Measurements from ENCODE around the gene PARP6.

PARP6 gene

DNA sequence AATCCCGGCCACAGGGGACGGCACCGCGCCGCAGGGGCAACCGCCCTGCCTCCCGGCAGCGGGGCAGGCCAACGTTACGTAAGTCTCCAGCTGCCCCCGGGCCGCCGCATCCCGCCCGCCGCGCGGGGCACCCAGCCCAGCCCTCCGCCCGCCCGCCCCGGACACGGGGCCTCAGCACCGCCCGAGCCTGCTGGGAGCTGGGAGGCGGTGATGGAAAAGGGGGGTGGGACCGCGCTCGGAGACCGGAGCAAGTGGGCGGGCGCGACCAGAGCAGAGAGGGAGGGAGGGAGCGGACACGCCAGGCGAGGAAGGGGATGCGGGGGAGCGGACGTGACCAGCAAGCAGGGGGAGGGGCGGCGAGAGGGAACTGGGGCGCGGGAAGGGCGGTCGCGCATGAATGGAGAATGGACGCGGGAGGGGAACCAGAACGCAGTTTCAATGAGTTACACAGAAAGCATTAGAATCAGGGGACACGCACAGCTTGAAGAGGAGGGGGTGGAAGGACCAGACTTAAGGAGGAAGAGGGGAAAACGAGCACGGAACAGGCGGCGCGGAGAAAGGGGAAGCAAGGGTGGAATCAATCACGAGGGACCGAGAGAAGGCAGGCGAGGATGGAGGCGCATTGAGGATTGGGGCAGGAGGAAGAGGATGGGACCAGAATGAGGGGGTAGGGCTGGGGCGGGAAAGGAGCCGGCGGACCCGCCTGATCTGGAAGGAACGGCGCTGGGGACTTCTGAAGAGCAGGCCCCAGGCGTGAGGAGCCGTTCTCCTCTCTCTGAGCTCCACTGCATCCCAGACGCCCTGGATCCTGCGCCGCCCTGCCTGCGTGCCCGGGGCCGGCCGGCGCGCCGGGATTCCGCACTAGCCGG lies 41.9 kb downstream of the PARP6 start:
- DNase-seq = peak; percentile 22 to 92 (median 79)

DNA sequence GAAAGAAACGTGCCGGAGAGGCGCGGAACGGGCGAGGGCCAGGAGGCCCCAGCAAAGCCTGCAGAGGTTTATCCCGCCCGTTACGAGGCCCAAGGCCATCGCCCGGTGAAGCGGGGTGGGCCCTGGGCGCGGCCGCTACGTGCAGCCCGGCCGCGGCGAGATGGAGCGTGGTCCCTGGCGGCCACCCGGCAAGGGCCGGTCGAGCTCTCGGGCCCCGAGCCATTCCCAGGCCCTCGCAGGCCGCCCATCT lies 42.5 kb downstream of the PARP6 start:
- peak in 2 of 14 donors; percentile 51 to 57 for DNase-seq

DNA sequence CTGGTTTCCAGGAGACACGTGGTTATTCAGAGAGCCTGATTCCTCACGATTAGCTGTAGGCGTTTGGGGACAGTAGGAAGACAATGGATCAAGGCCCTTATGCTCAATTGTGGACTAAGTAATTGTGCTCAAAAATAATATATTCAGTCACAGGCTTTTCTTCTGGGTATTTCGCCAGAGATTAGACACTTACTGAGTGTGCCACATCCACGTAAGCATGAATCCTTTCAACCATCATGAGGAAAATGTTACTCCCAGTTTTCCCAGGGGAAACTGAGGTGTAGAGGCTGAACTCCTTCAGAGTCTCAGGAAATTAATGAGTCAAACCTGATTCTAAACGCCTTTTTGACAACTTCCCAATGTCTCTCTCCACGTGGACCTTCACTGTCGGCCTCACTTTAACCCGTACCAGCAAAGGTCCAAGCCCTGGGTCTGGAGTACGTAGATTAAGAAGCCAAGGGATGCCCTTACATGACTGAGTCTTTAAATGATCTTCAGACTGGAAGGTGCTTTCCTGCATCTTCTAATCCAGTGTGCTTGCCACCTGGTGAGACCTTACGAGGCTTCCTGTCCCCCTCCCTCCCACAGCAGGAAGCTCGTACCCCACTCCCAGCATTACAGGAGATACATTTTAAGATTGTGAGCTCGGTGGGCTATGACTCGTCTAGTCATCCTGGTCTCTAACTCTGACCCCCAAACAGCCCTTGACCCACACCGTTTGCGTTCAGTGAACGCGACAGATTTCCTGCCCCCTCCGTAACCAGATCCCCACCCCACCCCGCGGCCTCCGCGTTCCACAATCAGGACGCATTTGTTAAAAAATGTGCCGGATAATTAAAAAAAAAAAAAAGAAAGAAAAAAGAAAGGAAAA lies 43.0 kb downstream of the PARP6 start:
- DNase-seq = no peak

DNA sequence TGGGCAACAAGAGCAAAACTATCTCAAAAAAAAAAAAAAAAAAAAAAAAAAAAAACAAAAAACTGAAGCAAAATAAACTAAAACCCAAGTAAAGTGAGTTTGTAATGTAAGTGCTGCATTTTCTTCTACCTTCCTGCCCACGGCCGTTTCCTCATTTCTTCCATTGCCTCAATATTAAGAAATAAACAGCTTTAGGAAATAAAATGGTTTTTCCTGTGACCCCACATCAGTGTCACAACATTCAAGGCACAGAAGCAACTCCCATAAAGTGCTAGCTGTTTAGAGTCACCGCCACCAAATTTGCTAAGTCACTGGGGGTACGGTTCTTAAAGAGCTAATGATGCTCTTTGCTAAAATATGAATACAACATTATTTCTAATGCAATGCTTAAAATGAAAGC lies 44.6 kb downstream of the PARP6 start:
- DNase-seq = no peak

DNA sequence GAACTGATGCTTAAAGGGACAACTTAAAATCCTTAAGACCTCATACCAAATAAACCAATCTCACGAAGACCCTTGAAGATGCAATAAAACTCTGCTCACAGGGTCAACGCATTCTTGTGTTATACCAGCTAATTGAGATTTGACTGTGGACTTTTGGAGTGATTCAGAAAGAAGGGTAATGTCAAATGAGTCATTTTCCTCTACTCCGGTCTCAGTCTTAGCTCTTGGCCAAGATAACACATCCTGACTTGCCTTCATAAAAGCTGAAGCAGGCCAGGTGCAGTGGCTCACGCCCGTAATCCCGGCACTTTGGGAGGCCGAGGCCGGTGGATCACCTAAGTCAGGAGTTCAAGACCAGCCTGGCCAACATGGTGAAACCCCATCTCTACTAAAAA lies 45.2 kb downstream of the PARP6 start:
- peak in 2 of 14 donors; percentile 17 to 26 for DNase-seq

DNA sequence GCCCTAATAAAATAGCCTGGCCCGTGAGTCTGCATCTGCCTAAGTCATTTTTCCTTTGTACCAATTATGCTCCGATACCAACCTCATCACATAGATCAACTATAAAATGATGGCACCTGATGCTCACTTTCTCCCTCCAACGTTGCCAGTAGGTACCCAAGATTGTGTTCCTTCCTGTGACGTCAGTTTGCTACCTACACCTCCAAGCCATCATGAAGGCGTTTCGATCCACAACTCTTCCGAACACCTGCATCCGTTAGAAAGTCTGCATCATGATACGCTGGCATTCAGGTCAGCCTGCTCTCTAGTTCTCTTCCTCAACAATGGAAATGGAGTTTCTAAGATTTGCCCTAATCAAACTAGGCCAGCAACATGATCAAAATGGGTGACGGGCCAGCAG lies 49.1 kb downstream of the PARP6 start:
- DNase-seq = no peak

DNA sequence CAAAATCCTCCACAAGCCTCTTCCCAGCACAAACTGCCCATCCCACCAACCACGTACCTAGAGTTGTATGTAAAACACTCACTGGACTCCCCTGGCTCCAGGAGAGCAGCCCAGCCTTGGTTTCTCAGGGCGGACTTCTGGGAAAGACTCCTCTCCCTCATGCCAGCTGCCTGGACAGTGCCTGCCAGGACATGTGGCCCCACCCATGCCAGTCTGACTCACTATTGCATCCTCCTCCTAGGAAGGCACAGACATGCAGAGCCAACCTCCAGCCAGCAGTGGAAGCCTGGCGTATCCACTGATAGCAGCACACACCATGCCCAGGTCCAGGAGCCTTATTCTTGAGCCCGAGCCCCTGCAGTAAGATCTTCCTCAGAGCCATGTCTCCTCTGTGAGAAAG lies 50.0 kb downstream of the PARP6 start:
- peak in 6 of 14 donors; percentile 11 to 85 (median 22) for DNase-seq

DNA sequence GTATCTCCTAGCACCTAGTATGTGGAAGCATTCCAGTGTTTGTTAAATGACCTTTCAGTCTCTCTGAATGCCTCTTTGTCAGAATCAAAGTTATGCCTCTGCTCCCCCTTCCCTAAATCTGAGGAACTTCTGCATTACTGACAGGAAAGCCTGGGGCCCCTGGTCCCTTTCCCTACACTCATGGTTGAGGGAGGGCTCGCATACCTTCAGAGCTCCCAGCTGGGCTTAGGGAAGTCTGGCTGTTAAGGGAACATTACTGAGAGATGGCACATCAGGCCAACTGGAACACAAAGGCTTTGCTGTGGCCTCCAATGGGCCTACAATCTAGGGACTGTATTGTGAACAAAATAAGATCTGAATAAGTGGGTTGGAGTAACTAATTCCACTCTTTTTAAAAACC lies 51.7 kb downstream of the PARP6 start:
- peak in 1 of 14 donors; percentile 10 for DNase-seq

DNA sequence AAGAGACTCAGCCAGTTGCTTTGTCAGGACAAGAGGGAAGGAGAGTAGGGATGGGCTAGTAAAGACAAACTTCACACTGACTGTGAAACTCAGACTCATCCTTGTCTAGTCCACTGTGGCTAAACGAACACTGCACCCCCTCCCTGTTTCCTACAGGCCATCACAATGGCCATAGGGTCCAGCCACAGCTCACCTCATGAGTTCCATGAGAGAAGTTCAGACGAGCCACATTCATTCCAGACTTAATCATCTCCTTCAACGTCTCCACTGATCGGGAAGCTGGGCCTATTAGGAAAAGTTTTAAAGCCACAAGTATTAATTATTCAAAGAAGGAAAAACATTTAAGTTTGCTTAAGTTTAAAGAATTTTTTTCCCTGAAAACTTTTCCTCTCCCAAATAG lies 55.1 kb downstream of the PARP6 start:
- no peak for DNase-seq

DNA sequence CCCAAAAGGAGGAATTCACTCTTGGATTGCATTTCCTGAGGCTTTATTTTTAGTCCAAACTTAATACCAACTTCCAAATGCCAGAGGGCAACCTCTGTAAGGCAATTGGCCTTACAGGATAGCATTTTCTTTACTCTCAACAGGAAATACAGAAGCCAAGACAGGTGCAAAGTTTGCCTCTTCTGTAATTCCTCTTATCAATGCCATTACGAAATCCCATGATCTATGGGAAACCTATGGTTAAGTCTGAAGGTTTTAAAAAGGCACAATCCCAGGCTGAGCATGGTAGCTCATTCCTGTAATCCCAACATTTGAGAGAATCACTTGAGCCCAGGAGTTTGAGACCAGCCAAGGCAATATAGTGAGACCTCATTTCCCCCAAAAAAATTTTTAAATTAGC lies 56.3 kb downstream of the PARP6 start:
- no peak for DNase-seq

DNA sequence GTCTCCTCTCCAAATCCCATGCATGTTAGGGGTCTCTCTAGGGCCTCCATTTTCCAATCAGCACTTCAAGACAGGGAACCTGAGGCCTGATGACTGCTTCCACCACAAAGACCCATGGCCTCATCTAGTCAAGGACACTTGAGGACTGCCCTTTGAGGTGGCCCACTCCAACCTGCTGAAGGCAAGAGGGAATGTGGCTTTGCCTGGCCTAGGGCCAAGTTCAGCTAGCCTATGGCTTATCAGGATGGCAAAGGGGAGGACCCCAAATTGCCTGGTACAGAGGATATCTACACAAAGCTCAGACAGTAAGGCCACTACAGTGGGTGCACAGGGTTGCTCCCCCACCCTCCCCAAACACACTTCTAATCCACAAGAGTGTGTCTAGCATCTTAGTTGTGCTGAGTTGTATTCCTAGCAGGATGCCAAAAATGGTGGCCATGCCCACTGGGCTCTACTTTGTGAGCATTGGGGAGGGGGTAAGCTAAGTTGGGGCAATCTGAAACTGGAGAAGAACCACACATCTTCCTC lies 64.7 kb downstream of the PARP6 start:
- DNase-seq = no peak

DNA sequence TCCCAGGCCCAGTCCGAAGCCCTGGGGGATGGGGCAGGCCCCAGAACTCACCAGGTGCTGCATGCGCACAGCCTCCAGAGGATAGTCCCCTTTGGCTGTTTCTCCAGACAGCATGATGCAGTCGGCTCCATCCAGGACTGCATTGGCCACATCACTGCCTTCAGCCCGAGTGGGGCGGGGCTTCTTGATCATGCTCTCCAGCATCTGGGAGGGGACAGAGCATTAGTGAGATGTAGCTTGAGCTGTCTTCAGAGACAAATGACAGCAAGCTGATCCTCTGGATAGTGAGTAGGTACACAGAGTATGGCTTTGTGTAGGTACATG lies 65.7 kb downstream of the PARP6 start:
- DNase-seq = no peak

DNA sequence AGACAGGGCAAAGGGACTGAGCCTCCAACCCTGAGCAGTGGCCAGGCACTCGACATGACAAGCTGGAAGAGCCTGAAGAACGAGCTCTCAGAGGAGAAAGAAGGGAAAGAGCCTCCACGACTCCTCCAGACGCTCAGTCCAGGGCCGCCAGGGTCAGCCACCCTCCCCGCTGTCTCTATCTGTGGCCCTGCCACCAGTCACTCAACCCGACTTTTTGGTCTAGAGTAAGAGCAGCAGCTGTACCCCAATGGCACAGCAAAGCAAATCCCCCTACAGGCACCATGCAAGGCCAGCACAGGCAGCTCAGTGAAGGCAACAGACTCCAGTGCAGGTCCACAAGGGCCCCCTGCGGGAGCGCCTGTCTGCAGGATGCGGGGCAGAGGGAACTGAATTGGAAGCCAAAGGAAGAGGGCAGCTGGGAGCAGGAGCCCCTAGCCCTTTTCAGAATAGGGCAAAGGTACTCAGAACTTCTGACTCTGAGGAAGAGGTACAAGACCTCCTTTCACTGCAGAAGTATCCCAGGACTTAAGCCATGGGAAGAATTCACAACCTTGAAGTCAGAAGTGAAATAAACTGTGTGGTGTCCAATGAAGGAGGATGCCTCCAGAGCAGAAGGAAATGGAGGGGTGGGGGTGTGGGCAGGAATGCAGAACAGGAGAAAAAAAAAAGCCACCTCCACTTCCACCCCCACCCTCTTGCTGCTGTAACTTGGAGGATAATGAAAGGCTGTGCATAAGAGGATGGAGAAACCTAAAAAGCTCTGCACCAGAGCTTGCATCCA lies 66.3 kb downstream of the PARP6 start:
- DNase-seq = no peak

DNA sequence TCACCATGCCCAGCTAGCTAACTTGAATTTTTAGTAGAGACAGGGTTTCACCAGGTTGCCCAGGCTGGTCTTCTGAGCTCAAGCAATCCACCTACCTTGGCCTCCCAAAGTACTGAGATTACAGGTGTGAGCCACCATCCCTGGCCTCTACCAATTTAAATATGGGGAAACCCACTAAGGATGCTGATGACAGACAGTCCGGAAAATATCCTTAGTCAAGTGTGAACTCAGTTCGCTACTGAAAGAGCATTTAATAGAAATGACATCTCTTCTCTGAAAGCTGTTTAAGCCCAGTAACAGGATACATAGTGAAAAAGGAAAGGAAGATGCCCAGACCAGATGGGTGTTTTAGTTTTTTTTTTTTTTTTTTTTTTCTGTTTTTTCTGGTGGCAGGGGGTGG lies 67.1 kb downstream of the PARP6 start:
- DNase-seq = no peak

DNA sequence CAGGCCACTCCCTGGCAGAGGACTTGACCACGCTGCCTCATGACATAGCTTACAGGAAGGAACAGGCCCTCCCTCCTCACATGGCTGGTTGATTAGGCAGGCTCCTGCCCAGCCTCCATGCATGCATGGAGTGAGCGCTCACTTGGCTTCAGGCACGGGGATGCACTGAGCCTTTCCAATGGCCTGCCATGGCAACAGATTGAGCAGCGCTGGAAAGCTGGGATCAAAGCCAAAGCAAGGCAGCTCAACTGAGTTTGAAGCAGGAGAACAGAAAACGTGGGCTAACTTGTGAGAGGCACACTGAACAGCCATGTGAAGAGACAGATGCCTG lies 68.9 kb downstream of the PARP6 start:
- DNase-seq = peak in 13 of 14 donors; percentile 19 to 99 (median 73)

DNA sequence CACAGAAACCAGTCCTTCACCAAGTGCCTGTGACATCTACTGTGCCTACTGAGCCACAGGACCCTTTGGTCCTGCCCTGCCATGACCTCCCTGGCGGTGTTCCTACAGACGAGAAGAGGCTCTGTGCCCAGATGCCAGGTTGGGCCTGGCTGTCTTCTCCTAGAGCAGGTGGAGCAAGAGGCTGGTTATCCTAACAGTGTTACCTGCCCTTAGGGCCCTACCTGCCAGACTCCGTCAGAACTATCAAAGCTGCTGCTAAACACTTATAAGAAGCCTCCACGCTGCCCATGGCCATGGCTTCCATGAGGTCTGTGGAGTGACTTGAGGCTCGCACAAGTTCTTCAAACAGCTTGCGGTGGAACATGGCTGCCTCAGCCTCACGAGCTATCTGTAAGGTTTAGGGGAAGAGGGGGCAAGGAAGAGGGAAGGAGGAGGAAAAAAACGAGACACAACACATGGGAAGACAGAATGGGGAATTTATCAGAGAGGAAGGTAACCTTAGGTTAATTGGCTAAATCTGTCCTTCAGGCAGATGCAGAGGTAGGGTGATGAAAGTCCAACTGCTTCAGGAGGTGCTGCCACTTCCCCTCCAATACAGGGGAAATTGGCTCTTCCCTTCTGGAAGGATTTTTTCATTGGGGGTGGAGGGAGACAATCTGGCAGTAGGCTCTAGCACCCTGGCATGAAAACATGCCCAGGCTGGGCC lies 69.4 kb downstream of the PARP6 start:
- DNase-seq = no peak

DNA sequence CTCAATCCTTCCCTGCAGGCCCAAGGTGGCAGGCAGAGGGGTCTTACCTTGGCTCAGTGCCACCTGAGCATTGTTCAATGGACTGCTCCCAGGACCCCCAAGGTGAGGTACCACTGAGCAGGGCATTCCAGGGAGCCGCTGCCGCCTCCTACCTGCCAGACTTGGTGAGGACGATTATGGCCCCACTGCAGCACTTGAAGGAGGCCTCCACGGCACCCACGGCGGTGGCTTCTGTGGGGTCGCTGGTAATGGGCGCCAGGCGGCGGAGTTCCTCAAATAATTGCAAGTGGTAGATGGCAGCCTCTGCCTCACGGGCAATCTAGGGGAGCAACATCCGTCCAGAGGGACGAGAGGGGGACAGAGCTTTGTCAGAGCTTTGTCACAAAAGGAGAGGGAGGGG lies 70.1 kb downstream of the PARP6 start:
- DNase-seq = no peak

DNA sequence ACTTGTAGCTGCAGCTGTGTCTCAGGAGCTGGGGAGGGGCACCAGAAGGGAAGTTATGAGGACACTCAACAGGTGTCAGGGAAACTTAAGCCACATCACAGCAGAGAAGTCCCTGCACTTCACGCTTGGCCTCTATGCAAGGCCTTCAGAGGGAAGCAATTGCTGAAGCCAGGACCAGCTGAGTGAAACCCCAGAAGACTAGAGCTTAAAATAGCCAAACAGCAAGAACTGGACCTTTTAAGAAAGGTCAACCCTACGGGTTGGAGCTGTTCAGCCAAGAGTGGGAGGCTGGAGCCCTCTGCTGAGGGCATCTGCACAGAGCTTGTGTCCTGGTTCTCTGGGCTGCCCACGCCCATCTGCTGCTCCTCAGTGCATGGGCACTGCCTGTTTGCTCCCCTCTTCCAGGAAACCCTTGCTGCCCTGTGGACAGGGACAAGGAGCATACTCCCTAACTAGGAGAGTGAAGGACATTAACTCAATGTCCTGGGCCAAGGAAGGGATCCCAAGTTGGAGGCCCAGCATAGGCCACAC lies 70.9 kb downstream of the PARP6 start:
- DNase-seq = peak in 4 of 14 donors; percentile 11 to 55 (median 19)

DNA sequence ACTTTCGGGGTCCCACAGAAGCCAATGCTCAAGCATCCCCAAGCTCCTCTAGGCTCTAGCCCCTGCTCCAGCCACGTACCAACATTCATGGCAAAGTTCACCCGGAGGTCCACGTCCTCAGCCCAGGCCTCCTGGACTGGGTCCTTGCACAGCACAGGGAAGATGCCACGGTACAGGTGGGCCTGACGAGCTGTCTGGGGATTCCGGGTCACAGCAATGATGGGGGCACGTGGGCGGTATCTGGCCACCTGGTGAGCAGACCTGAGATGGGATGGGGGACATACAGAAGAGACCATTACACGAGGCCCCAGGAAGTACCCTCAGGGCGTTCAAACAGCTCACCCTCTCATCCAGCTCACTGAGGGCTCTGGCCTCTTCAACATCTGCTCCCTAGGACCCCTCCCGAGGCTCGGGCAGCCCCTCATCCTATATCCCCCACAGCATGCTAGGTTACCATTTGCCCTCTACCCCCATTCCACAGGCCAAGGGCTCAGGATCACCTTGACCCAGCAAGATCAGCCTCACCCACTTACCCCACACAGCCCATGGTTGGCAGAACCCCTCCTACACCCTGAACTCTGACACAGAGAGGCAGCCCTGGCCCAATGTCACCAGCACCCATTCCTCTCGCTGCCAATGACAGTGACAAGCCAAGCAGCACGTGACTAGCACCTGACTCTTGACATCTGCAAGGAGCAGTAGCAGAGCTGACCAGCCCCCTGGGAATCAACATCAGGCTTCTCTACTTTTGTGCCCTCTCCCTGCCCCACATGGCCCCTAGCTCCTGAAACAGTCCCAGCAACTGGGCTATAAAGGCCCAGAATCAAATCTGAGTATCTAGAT lies 71.7 kb downstream of the PARP6 start:
- no peak for DNase-seq

DNA sequence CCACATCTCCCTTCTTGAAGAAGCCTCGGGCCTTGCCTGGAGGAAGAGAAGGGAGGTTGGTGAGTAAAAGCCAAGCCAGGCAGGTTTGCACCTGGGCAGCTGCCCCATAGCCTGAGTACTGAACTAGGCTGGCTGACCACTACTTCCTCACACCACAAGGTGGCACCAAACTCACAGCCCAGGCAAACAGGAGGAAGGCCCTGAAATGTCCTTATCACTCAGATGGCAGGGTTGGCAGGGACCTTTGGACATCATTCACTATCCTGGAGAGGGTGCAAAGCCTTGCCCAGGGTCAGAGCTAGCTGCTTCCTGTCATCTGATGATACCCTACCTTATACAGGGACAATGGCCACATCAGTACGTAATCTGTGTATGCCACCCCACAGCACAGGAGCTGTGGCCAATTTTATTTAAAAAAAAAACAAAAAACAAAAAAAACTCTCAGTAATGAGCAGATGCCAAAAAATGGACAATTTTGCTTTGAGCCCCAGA lies 72.6 kb downstream of the PARP6 start:
- peak in 12 of 14 donors; percentile 17 to 82 (median 44) for DNase-seq

DNA sequence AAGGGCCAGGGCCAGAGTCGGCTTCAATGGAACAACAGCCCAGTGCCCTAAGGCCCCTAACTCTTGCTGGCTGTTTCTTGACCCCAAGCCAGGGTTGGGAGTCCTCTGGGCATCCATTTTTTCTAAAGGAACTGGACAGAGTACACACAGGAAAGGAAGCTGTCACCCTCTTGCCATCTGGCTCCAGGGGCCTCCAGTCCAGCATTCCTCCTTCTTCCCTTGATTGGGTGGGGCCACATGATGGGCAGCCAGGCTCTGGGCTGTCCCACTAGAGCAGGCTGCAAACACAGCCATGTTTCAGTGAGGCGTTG lies 73.2 kb downstream of the PARP6 start:
- no peak for DNase-seq
